HL-60 (cell line): ENCODE results near the gene ST6GALNAC2.

Experiments used
- CTCF ChIP-seq: IDR thresholded peaks from one replicate; pipeline ENCODE4 v1.5.1; 2011; ENCODE audit warnings: low read length, control low read depth, inconsistent platforms; ENCODE audit not compliant: insufficient read depth
- GABPA ChIP-seq: IDR thresholded peaks from 2 replicates; pipeline ENCODE4 v1.6.1; 2012; ENCODE audit warnings: low read depth
- POLR2AphosphoS5 ChIP-seq: IDR thresholded peaks from 2 replicates; pipeline ENCODE4 v1.6.1; 2012; ENCODE audit warnings: low read depth
- REST ChIP-seq: IDR thresholded peaks from 2 replicates; pipeline ENCODE4 v1.6.1; 2012; ENCODE audit warnings: low read depth; ENCODE audit not compliant: insufficient replicate concordance
- SPI1 ChIP-seq: IDR thresholded peaks from 2 replicates; pipeline ENCODE4 v1.6.1; 2012; ENCODE audit warnings: low read depth, mild to moderate bottlenecking, borderline replicate concordance

- no peak for TF ChIP-seq CTCF
- no peak for TF ChIP-seq GABPA
- no peak for TF ChIP-seq POLR2AphosphoS5
- no peak for TF ChIP-seq REST
- TF ChIP-seq SPI1 = no peak
These were observed 24.8 kb downstream of the ST6GALNAC2 start for GRCh38 chr17:76560877-76561221.
